ENCODE data around the gene NUDT2.
"Not testable (repeated sequence)": the region's sequence is repeated elsewhere in the genome, so short reads cannot be mapped to it uniquely, and the experiment has no call there.

The NUDT2 gene

GRCh38 chr9:34334916-34335315, 5.5 kb downstream of the NUDT2 start:
- no peak for DNase-seq (ENCODE audit: extremely low read depth in 1 of 2, low read depth in 1 of 2)

- no peak for DNase-seq (ENCODE audit: extremely low read depth in 1 of 2, low read depth in 1 of 2)
Measured at GRCh38 chr9:34335376-34335775, 6.0 kb downstream of the NUDT2 start.

GRCh38 chr9:34337403-34337802, 8.0 kb downstream of the NUDT2 start:
- DNase-seq (ENCODE audit: extremely low read depth in 1 of 2, low read depth in 1 of 2) = no peak

GRCh38 chr9:34338079-34338478, 8.7 kb downstream of the NUDT2 start:
- not testable (repeated sequence) for DNase-seq (ENCODE audit: extremely low read depth in 1 of 2, low read depth in 1 of 2)

GRCh38 chr9:34338665-34339385, 9.5 kb downstream of the NUDT2 start:
- DNase-seq (ENCODE audit: extremely low read depth in 1 of 2, low read depth in 1 of 2) = no peak

GRCh38 chr9:34341659-34342295, 12.4 kb downstream of the NUDT2 start:
- DNase-seq (ENCODE audit: extremely low read depth in 1 of 2, low read depth in 1 of 2) = no peak

GRCh38 chr9:34343090-34343489, 13.7 kb downstream of the NUDT2 start:
- no peak for DNase-seq (ENCODE audit: extremely low read depth in 1 of 2, low read depth in 1 of 2)

- no peak for DNase-seq (ENCODE audit: extremely low read depth in 1 of 2, low read depth in 1 of 2)
Measured at GRCh38 chr9:34343605-34344004, 14.2 kb downstream of the NUDT2 start.

GRCh38 chr9:34346873-34347799, 17.8 kb downstream of the NUDT2 start:
- DNase-seq (ENCODE audit: extremely low read depth in 1 of 2, low read depth in 1 of 2) = no peak

GRCh38 chr9:34347800-34348158, 18.4 kb downstream of the NUDT2 start:
- DNase-seq (ENCODE audit: extremely low read depth in 1 of 2, low read depth in 1 of 2) = no peak

- DNase-seq (ENCODE audit: extremely low read depth in 1 of 2, low read depth in 1 of 2) = no peak
Measured at GRCh38 chr9:34349324-34349723, 20.0 kb downstream of the NUDT2 start.

GRCh38 chr9:34352122-34352652, 22.8 kb downstream of the NUDT2 start:
- not testable (repeated sequence) for DNase-seq (ENCODE audit: extremely low read depth in 1 of 2, low read depth in 1 of 2)

- DNase-seq (ENCODE audit: extremely low read depth in 1 of 2, low read depth in 1 of 2) = not testable (repeated sequence)
Measured at GRCh38 chr9:34352957-34353356, 23.6 kb downstream of the NUDT2 start.

- DNase-seq (ENCODE audit: extremely low read depth in 1 of 2, low read depth in 1 of 2) = no peak
Measured at GRCh38 chr9:34362614-34363214, 33.3 kb downstream of the NUDT2 start.

- no peak for DNase-seq (ENCODE audit: extremely low read depth in 1 of 2, low read depth in 1 of 2)
Measured at GRCh38 chr9:34363619-34364351, 34.4 kb downstream of the NUDT2 start.

GRCh38 chr9:34365282-34365681, 35.9 kb downstream of the NUDT2 start:
- DNase-seq (ENCODE audit: extremely low read depth in 1 of 2, low read depth in 1 of 2) = no peak

GRCh38 chr9:34366365-34366764, 37.0 kb downstream of the NUDT2 start:
- no peak for DNase-seq (ENCODE audit: extremely low read depth in 1 of 2, low read depth in 1 of 2)

- DNase-seq (ENCODE audit: extremely low read depth in 1 of 2, low read depth in 1 of 2) = not testable (repeated sequence)
Measured at GRCh38 chr9:34367751-34368410, 38.5 kb downstream of the NUDT2 start.

GRCh38 chr9:34368796-34369195, 39.4 kb downstream of the NUDT2 start:
- not testable (repeated sequence) for DNase-seq (ENCODE audit: extremely low read depth in 1 of 2, low read depth in 1 of 2)

- no peak for DNase-seq (ENCODE audit: extremely low read depth in 1 of 2, low read depth in 1 of 2)
Measured at GRCh38 chr9:34369636-34370035, 40.3 kb downstream of the NUDT2 start.
